ENCODE data around the gene SOHLH1.

DNA sequence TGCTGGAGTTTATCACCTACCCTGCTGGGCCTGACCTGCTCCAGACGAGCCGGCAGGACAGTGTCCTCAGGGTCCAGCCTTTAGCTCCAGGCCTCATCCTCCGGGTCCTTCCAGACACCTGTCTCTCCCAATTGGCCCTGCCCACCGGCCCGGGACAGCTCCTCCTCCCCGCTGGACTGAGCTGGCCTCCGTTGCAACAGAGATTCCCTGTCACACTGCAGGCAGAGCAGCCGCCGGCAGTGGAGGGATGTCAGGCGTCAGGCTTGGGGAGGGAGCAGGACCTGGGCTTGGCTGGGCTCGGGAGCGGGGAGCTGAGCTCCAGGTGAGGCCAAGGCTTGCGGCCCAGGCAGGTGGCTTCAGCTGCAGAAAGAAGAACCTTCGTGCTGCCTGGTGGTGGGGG, 4.4 kb upstream of the SOHLH1 start:
- TF ChIP-seq CTCF (conservative IDR thresholded peaks at IDR 0.05 in 1 of 2, IDR thresholded peaks at IDR 0.05 in 1 of 2; ENCODE audit: low read depth in 1 of 2, low read length in 2 of 2) (no peak), EZH2 (IDR thresholded peaks at IDR 0.05; ENCODE audit: low read length, missing control alignments) (no peak)

Measured in fibroblast of lung (primary cell).